GM19372 (cell line): ENCODE results near the gene IGSF1.

ENCODE experiments used
- ATAC-seq: cut with Tn5 transposase; IDR thresholded peaks from one replicate; pipeline ENCODE4 v1.9.1; 2021; ENCODE audit warnings: mild to moderate bottlenecking, low read depth, moderate library complexity; ENCODE audit not compliant: unreplicated experiment

The IGSF1 gene

GRCh38 chrX:131288738-131289511 lies at the start of gene IGSF1:
Gene IGSF1 (minus strand): TSS chrX:131289306. CDS start chrX:131286674, 2,632 bp downstream.
- no peak for ATAC-seq

GRCh38 chrX:131332331-131332730 lies 43.2 kb upstream of the IGSF1 start:
- ATAC-seq = no peak

GRCh38 chrX:131331152-131331551 lies 42.0 kb upstream of the IGSF1 start:
- ATAC-seq = no peak

GRCh38 chrX:131330735-131331134 lies 41.6 kb upstream of the IGSF1 start:
- no peak for ATAC-seq

- ATAC-seq = no peak
These were observed 33.5 kb upstream of the IGSF1 start for GRCh38 chrX:131322651-131323050.

- no peak for ATAC-seq
These were observed 28.2 kb upstream of the IGSF1 start for GRCh38 chrX:131317326-131317725.

GRCh38 chrX:131316260-131316659 lies 27.2 kb upstream of the IGSF1 start:
- ATAC-seq = no peak

GRCh38 chrX:131308980-131309379 lies 19.9 kb upstream of the IGSF1 start:
- ATAC-seq = no peak

- ATAC-seq = no peak
These were observed 17.5 kb upstream of the IGSF1 start for GRCh38 chrX:131306601-131307000.

- no peak for ATAC-seq
These were observed 16.8 kb upstream of the IGSF1 start for GRCh38 chrX:131305926-131306325.

- ATAC-seq = no peak
These were observed 13.6 kb upstream of the IGSF1 start for GRCh38 chrX:131302701-131303100.

GRCh38 chrX:131301155-131301554 lies 12.0 kb upstream of the IGSF1 start:
- ATAC-seq = no peak

GRCh38 chrX:131298846-131299245 lies 9.7 kb upstream of the IGSF1 start:
- ATAC-seq = no peak

- no peak for ATAC-seq
These were observed 8.9 kb upstream of the IGSF1 start for GRCh38 chrX:131298036-131298435.

GRCh38 chrX:131289527-131289926 lies 421 bp upstream of the IGSF1 start:
- ATAC-seq = no peak

GRCh38 chrX:131288188-131288587 lies 918 bp downstream of the IGSF1 start:
- no peak for ATAC-seq

- no peak for ATAC-seq
These were observed 1.4 kb downstream of the IGSF1 start for GRCh38 chrX:131287560-131288179.

GRCh38 chrX:131279617-131280016 lies 9.5 kb downstream of the IGSF1 start:
- ATAC-seq = no peak

- no peak for ATAC-seq
These were observed 9.9 kb downstream of the IGSF1 start for GRCh38 chrX:131279197-131279596.

- no peak for ATAC-seq
These were observed 11.5 kb downstream of the IGSF1 start for GRCh38 chrX:131277543-131278136.

- no peak for ATAC-seq
These were observed 16.1 kb downstream of the IGSF1 start for GRCh38 chrX:131273011-131273410.

GRCh38 chrX:131271826-131272225 lies 17.3 kb downstream of the IGSF1 start:
- no peak for ATAC-seq
